ENCODE data around the gene PSME2. TPM values are rescaled to one million over a fixed set of nuclear protein-coding genes. Genes with fewer than 3 reads are reported as not detected.

Gene PSME2
- total RNA-seq, 1 experiment from 2014 or later = 126 TPM

DNA sequence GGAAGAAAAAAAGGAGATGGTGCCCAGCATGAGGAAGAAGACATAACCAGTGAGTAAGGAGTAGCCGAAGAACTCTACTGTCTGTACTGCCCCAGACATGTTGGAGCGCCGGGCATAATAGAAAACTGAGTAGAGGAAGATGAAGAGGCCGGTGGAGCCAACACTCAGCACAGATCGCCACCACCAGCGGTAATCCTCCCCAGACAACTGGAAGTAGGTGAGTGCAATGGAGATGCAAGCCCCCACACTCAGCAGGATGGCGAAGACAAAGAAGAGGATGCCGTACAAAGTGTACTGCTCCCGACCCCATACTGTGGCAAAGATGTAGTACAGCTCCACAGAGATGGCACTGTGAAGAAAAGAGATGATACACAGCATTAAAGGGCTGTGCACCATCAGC lies 43.0 kb upstream of the PSME2 start:
- H3K23ac ChIP-seq (ENCODE audit: insufficient read length, low read depth, low read length) = no peak overlapping the region
- no peak overlapping the region for H2BK5ac ChIP-seq (ENCODE audit: insufficient read length, low read length)
- no peak for DNase-seq
- no peak overlapping the region for H4K8ac ChIP-seq (replicated peaks; ENCODE audit: insufficient read length, low read depth, low read length)
- H3K27ac Mint-ChIP-seq = peak overlapping the region in 2 of 3 experiments; percentile 37 to 63; a peak in 4 of 7 replicates
- no peak overlapping the region for H2AFZ ChIP-seq (ENCODE audit: low read length)
- H2BK15ac ChIP-seq (ENCODE audit: low read depth, low read length) = no peak overlapping the region
- no peak overlapping the region for H3T11ph ChIP-seq (ENCODE audit: low read length)
- H3K27me3 ChIP-seq (ENCODE audit: insufficient read depth, low read length) = no peaks in the 10 kb centered on the region
- peaks cover 17 to 20% of the 10 kb centered on the region in 2 experiments for H3K4me1 Mint-ChIP-seq
- H3K9me3 ChIP-seq (ENCODE audit: control insufficient read depth, low read depth, low read length) = no peaks in the 10 kb centered on the region
- peak overlapping the region; percentile 94 to 95; a peak in 3 of 5 replicates for H3K4me3 Mint-ChIP-seq
- H2BK12ac ChIP-seq (ENCODE audit: insufficient read length, low read depth, low read length) = no peak overlapping the region
- no peak overlapping the region for H2BK120ac ChIP-seq (ENCODE audit: low read depth, low read length, poor library complexity, severe bottlenecking)
- H3K27ac ChIP-seq (ENCODE audit: insufficient read length, low read depth, low read length) = no peak overlapping the region
- H3K4me1 ChIP-seq (ENCODE audit: insufficient read depth, low read length) = no peaks in the 10 kb centered on the region; the same call in 1 of the 2 replicates
- no peaks in the 10 kb centered on the region for H3K79me2 ChIP-seq (ENCODE audit: insufficient read depth, low read length)
- H3K4ac ChIP-seq (ENCODE audit: low read depth, low read length) = no peak overlapping the region
- H3K9me3 Mint-ChIP-seq = no peaks in the 10 kb centered on the region
- no peaks in the 10 kb centered on the region for H3K27me3 Mint-ChIP-seq (ENCODE audit: low read depth)
- TF ChIP-seq, protein P1, sequence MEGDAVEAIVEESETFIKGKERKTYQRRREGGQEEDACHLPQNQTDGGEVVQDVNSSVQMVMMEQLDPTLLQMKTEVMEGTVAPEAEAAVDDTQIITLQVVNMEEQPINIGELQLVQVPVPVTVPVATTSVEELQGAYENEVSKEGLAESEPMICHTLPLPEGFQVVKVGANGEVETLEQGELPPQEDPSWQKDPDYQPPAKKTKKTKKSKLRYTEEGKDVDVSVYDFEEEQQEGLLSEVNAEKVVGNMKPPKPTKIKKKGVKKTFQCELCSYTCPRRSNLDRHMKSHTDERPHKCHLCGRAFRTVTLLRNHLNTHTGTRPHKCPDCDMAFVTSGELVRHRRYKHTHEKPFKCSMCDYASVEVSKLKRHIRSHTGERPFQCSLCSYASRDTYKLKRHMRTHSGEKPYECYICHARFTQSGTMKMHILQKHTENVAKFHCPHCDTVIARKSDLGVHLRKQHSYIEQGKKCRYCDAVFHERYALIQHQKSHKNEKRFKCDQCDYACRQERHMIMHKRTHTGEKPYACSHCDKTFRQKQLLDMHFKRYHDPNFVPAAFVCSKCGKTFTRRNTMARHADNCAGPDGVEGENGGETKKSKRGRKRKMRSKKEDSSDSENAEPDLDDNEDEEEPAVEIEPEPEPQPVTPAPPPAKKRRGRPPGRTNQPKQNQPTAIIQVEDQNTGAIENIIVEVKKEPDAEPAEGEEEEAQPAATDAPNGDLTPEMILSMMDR (conservative IDR thresholded peaks at IDR 0.05) = no peak
- no peak overlapping the region for H3K18ac ChIP-seq (ENCODE audit: insufficient read length, low read depth, low read length)
- H3K14ac ChIP-seq (ENCODE audit: insufficient read depth, low read length) = no peak overlapping the region
- H3K23me2 ChIP-seq (ENCODE audit: insufficient read length, low read depth, low read length, poor library complexity, severe bottlenecking) = no peaks in the 10 kb centered on the region
- H3K79me1 ChIP-seq (ENCODE audit: insufficient read depth, low read depth, low read length, poor library complexity, severe bottlenecking) = peaks cover 4% of the 10 kb centered on the region
- no peak overlapping the region for H2AK5ac ChIP-seq (ENCODE audit: insufficient read length, low read length)
- no peak overlapping the region for H4K91ac ChIP-seq (ENCODE audit: insufficient read length, low read depth, low read length)
- no peak overlapping the region for H3K56ac ChIP-seq (ENCODE audit: insufficient read length, low read depth, low read length)
- no peaks in the 10 kb centered on the region for H4K20me1 ChIP-seq (ENCODE audit: control insufficient read depth, insufficient read depth, insufficient read length)
- H4K5ac ChIP-seq (ENCODE audit: insufficient read length, low read depth, low read length) = no peak overlapping the region
- H2BK20ac ChIP-seq (ENCODE audit: low read depth, low read length, poor library complexity, severe bottlenecking) = no peak overlapping the region
- no peak overlapping the region for H3K9ac ChIP-seq (ENCODE audit: extremely low read depth, insufficient read length, low read length)
- no CpG with 5 or more reads among the region's 9 CpGs for WGBS (ENCODE audit: extremely low coverage, insufficient read length, low lambda C conversion rate)
- peaks cover 23 to 72% (median 60%) of the 10 kb centered on the region in 3 experiments for H3K36me3 Mint-ChIP-seq (ENCODE audit: insufficient read depth in 1 of 3, low read depth in 3 of 3)
- H3K4me2 ChIP-seq (ENCODE audit: insufficient read depth, insufficient read length, low read length) = no peak overlapping the region
